SK-N-SH (cell line): ENCODE measurements around the gene SCFD1. TPM values are rescaled to one million over a fixed set of nuclear protein-coding genes. Genes with fewer than 3 reads are reported as not detected.

Source experiments
- CTCF ChIA-PET: fragments of 300-600, 350-600 bp; formaldehyde crosslinking; extraction: SDS; loops from one replicate; lab custom pipeline; 2021; lab: Yijun Ruan, JAX
- POLR2A ChIA-PET: fragments of 350-600 bp; sonication (Branson Sonifier 250); formaldehyde crosslinking; extraction: SDS; loops from one replicate; lab custom pipeline; 2020; ENCODE audit warnings: antibody characterized with exemption, inconsistent platforms; lab: Yijun Ruan, JAX
- DNase-seq: peaks from one replicate; pipeline ENCODE4 v3.0.0; 2012
- H2AFZ ChIP-seq: fragments of 200-600 bp; sonication (generic); 2 replicates; pipeline ENCODE4 v1.8.1; 2016; ENCODE audit warnings: antibody characterized with exemption, mild to moderate bottlenecking, low read depth
- H3F3A ChIP-seq: fragments of 200-600 bp; sonication (generic); replicated peaks from 2 replicates; pipeline ENCODE3; 2016; ENCODE audit warnings: antibody characterized with exemption, mild to moderate bottlenecking; ENCODE audit not compliant: insufficient read depth
- H3K27ac ChIP-seq, 2 experiments: fragments of 200-500 bp in 1 of 2; fragments of 200-600 bp in 1 of 2; sonication (Bioruptor generic) in 1 of 2; sonication (generic), shearing (Covaris generic) in 1 of 2; 2 replicates each; pipeline versions ENCODE4 v1.5.1 to v1.6.1; 2014 to 2016; ENCODE audit warnings: low read depth in 2 of 2, inconsistent platforms in 1 of 2, low read length in 1 of 2, mild to moderate bottlenecking in 1 of 2, mixed read lengths in 1 of 2
- H3K27me3 ChIP-seq: fragments of 200-600 bp; sonication (generic), shearing (Covaris generic); 2 replicates; pipeline ENCODE4 v1.6.1; 2016; ENCODE audit warnings: mixed run types; ENCODE audit not compliant: insufficient read depth
- H3K36me3 ChIP-seq, 2 experiments: fragments of 200-500 bp in 1 of 2; fragments of 200-600 bp in 1 of 2; sonication (Bioruptor generic) in 1 of 2; sonication (generic) in 1 of 2; replicated peaks in 1 of 2; 2 replicates each; pipeline versions ENCODE3 to v1.5.1; 2014 to 2016; ENCODE audit warnings: low read length in 1 of 2, mild to moderate bottlenecking in 1 of 2; ENCODE audit not compliant: insufficient read depth in 2 of 2, control insufficient read depth in 1 of 2
- H3K4me1 ChIP-seq, 2 experiments: fragments of 200-500 bp in 1 of 2; fragments of 200-600 bp in 1 of 2; sonication (Bioruptor generic) in 1 of 2; sonication (generic), shearing (Covaris generic) in 1 of 2; 2 replicates each; pipeline versions ENCODE4 v1.5.1 to v1.6.1; 2014 to 2016; ENCODE audit warnings: low read depth in 1 of 2, low read length in 1 of 2, mixed run types in 1 of 2; ENCODE audit not compliant: insufficient read depth in 2 of 2, control insufficient read depth in 1 of 2
- H3K4me2 ChIP-seq: fragments of 200-600 bp; sonication (generic), shearing (Covaris generic); 2 replicates; pipeline ENCODE4 v1.6.1; 2017; ENCODE audit warnings: mixed run types
- H3K4me3 ChIP-seq, 2 experiments: fragments of 200-500 bp in 1 of 2; fragments of 200-600 bp in 1 of 2; sonication (Bioruptor generic) in 1 of 2; sonication (generic), shearing (Covaris generic) in 1 of 2; 2 replicates each; pipeline versions ENCODE4 v1.5.1 to v1.8.1; 2014 to 2016; ENCODE audit warnings: low read depth in 2 of 2, inconsistent platforms in 1 of 2, low read length in 1 of 2, mild to moderate bottlenecking in 1 of 2, mixed read lengths in 1 of 2, moderate library complexity in 1 of 2
- H3K79me2 ChIP-seq: fragments of 200-600 bp; sonication (generic); 2 replicates; pipeline ENCODE4 v1.8.1; 2017; ENCODE audit warnings: mild to moderate bottlenecking; ENCODE audit not compliant: insufficient read depth
- H3K9ac ChIP-seq: fragments of 200-600 bp; sonication (generic); 2 replicates; pipeline ENCODE4 v1.6.1; 2017; ENCODE audit warnings: mixed run types
- H3K9me2 ChIP-seq: fragments of 200-600 bp; sonication (generic); 2 replicates; pipeline ENCODE4 v1.6.1; 2017; ENCODE audit warnings: mixed run types
- H3K9me3 ChIP-seq: fragments of 200-600 bp; sonication (generic); 2 replicates; pipeline ENCODE4 v1.6.1; 2017; ENCODE audit warnings: mixed run types, mild to moderate bottlenecking, moderate library complexity
- H4K20me1 ChIP-seq: fragments of 200-600 bp; sonication (generic); 2 replicates; pipeline ENCODE4 v1.6.1; 2017; ENCODE audit warnings: mild to moderate bottlenecking, mixed run types; ENCODE audit not compliant: insufficient read depth
- FOXM1 ChIP-seq: IDR thresholded peaks from 2 replicates; pipeline ENCODE4 v1.4.0; 2012; ENCODE audit warnings: low read depth, mild to moderate bottlenecking
- GABPA ChIP-seq: IDR thresholded peaks from 2 replicates; pipeline ENCODE4 v1.4.0; 2012; ENCODE audit warnings: low read depth, mild to moderate bottlenecking
- MEF2A ChIP-seq: IDR thresholded peaks from 2 replicates; pipeline ENCODE4 v1.4.0; 2012; ENCODE audit warnings: low read depth, borderline replicate concordance
- POLR2AphosphoS5 ChIP-seq: IDR thresholded peaks from 2 replicates; pipeline ENCODE4 v1.6.1; 2012; ENCODE audit warnings: low read depth, low read length
- RAD21 ChIP-seq: IDR thresholded peaks from 2 replicates; pipeline ENCODE4 v1.6.1; 2012; ENCODE audit warnings: mild to moderate bottlenecking, low read length
- RXRA ChIP-seq: IDR thresholded peaks from 2 replicates; pipeline ENCODE4 v1.4.0; 2012; ENCODE audit warnings: low read depth, mild to moderate bottlenecking, borderline replicate concordance
- SMC3 ChIP-seq: IDR thresholded peaks from 2 replicates; pipeline ENCODE4 v1.6.1; 2012; ENCODE audit warnings: low read depth, low read length, improper control_type of control experiment
- TCF12 ChIP-seq: IDR thresholded peaks from 2 replicates; pipeline ENCODE4 v1.4.0; 2012
- TEAD4 ChIP-seq: IDR thresholded peaks from 2 replicates; pipeline ENCODE4 v1.4.0; 2012; ENCODE audit warnings: mild to moderate bottlenecking, borderline replicate concordance; ENCODE audit not compliant: insufficient read depth
- WGBS: methylation state at CpG from one replicate; pipeline ENCODE4 v1.1.6; 2017; ENCODE audit warnings: low lambda C conversion rate; 5-methylcytosine and 5-hydroxymethylcytosine counted together
- polyA plus RNA-seq, 3 experiments: library from polyadenylated mRNA; depleted of rRNA; stranded (reverse); fragments of >200 nt; gene quantifications; 2 replicates each; pipeline ENCODE4 v1.2.3, GENCODE V29; 2012
- TF ChIP-seq, protein P1 (sequence below): fragments of 150-350 bp; IDR thresholded peaks from 2 replicates; pipeline ENCODE4 v1.6.1; 2017; ENCODE audit warnings: antibody characterized with exemption, low read length, low read depth, borderline replicate concordance
- TF ChIP-seq, protein P2 (sequence below): fragments of 200-600 bp; sonication (generic); IDR thresholded peaks from 2 replicates; pipeline ENCODE4 v1.6.1; 2017; ENCODE audit warnings: antibody characterized with exemption, mild to moderate bottlenecking, moderate library complexity
- TF ChIP-seq, protein P3 (sequence below): IDR thresholded peaks from 2 replicates; pipeline ENCODE4; 2012
- TF ChIP-seq, protein P4 (sequence below): IDR thresholded peaks from 2 replicates; pipeline ENCODE4 v1.4.0; 2012; ENCODE audit warnings: low read depth
- TF ChIP-seq, protein P5 (sequence below): IDR thresholded peaks from 2 replicates; pipeline ENCODE4 v1.4.0; 2012; ENCODE audit warnings: low read depth, borderline replicate concordance

SCFD1 gene
- polyA plus RNA-seq, 1 of the 3 experiments (the other 2 are of a cell fraction) = 31.4 TPM

DNA sequence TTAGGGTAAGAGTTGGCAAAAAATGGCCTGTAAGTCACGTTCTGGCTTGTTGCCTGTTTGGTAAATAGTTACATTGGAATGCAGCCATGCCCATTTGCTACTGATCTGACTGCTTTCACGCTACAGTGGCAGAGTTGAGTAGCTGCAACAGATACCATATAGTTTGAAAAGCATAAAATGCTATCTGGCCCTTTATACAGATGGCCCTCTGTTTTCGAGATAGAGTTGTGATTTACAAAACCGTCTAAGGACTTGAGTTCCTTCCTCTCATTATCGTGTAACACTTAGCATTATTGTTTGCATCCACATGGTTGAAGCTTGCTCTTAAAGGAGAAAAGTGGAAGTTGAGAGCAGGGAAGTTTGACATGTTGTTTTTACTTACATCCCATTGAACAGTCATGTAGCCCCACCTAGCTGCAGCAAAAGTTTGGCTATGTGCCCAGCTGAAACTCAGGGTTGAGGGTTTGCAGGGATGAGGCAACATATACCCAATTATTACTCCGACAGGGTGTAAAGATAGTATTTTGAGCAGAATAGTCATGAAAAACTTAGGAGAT lies 11.3 kb upstream of the SCFD1 start (continued):
- TF ChIP-seq, protein P1, sequence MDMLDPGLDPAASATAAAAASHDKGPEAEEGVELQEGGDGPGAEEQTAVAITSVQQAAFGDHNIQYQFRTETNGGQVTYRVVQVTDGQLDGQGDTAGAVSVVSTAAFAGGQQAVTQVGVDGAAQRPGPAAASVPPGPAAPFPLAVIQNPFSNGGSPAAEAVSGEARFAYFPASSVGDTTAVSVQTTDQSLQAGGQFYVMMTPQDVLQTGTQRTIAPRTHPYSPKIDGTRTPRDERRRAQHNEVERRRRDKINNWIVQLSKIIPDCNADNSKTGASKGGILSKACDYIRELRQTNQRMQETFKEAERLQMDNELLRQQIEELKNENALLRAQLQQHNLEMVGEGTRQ = no peak
- TF ChIP-seq RXRA (no peak), TCF12 (no peak), GABPA (no peak), MEF2A (no peak), FOXM1 (no peak), RAD21 (peak; percentile 57)
- TF ChIP-seq, protein P2, sequence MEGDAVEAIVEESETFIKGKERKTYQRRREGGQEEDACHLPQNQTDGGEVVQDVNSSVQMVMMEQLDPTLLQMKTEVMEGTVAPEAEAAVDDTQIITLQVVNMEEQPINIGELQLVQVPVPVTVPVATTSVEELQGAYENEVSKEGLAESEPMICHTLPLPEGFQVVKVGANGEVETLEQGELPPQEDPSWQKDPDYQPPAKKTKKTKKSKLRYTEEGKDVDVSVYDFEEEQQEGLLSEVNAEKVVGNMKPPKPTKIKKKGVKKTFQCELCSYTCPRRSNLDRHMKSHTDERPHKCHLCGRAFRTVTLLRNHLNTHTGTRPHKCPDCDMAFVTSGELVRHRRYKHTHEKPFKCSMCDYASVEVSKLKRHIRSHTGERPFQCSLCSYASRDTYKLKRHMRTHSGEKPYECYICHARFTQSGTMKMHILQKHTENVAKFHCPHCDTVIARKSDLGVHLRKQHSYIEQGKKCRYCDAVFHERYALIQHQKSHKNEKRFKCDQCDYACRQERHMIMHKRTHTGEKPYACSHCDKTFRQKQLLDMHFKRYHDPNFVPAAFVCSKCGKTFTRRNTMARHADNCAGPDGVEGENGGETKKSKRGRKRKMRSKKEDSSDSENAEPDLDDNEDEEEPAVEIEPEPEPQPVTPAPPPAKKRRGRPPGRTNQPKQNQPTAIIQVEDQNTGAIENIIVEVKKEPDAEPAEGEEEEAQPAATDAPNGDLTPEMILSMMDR = peak; percentile 51; the same call in 1 of the 2 replicates

DNA sequence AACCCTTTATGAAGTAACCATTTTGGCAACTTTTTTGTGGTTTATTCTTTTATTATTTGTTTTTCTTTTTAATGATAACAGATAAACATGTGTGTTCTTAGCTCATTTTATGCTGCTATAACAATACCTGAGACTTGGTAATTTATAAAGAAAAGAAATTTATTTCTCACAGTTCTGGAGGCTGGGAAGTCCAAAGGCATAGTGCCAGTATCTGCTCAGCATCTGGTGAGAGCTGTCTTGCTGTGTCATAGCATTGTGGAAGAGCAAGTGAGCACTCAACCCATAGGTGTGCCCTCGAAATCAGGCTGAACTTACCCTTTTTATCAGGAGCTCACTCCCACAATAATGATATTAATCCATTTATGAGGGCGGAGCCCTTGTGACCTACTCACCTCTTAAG lies 8.0 kb upstream of the SCFD1 start:
- H3F3A ChIP-seq = peaks cover 30% of the 10 kb centered on the region
- peaks cover 13% of the 10 kb centered on the region; the same call in 1 of the 2 replicates for H3K79me2 ChIP-seq
- H3K9me2 ChIP-seq = no peaks in the 10 kb centered on the region
- CTCF ChIA-PET = no interaction called here
- DNase-seq = no peak
- no peaks in the 10 kb centered on the region; the same call in 1 of the 2 replicates for H4K20me1 ChIP-seq
- H2AFZ ChIP-seq = no peak overlapping the region
- 94% methylated on average over 2 of the region's 2 CpGs for WGBS
- H3K4me2 ChIP-seq = no peak overlapping the region
- no peaks in the 10 kb centered on the region for H3K27me3 ChIP-seq
- POLR2A ChIA-PET = no interaction called here
- H3K27ac ChIP-seq = no peak overlapping the region
- no peaks in the 10 kb centered on the region for H3K9me3 ChIP-seq
- peaks cover 72% of the 10 kb centered on the region in 2 experiments for H3K36me3 ChIP-seq
- TF ChIP-seq RXRA = no peak
- TF ChIP-seq MEF2A = no peak
- TF ChIP-seq, protein P3, sequence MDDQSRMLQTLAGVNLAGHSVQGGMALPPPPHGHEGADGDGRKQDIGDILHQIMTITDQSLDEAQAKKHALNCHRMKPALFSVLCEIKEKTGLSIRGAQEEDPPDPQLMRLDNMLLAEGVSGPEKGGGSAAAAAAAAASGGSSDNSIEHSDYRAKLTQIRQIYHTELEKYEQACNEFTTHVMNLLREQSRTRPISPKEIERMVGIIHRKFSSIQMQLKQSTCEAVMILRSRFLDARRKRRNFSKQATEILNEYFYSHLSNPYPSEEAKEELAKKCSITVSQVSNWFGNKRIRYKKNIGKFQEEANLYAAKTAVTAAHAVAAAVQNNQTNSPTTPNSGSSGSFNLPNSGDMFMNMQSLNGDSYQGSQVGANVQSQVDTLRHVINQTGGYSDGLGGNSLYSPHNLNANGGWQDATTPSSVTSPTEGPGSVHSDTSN = no peak
- no peak for TF ChIP-seq POLR2AphosphoS5
- TF ChIP-seq SMC3 = no peak
- no peak for TF ChIP-seq TEAD4
- TF ChIP-seq, protein P4, sequence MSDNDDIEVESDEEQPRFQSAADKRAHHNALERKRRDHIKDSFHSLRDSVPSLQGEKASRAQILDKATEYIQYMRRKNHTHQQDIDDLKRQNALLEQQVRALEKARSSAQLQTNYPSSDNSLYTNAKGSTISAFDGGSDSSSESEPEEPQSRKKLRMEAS = no peak
- TF ChIP-seq, protein P5, sequence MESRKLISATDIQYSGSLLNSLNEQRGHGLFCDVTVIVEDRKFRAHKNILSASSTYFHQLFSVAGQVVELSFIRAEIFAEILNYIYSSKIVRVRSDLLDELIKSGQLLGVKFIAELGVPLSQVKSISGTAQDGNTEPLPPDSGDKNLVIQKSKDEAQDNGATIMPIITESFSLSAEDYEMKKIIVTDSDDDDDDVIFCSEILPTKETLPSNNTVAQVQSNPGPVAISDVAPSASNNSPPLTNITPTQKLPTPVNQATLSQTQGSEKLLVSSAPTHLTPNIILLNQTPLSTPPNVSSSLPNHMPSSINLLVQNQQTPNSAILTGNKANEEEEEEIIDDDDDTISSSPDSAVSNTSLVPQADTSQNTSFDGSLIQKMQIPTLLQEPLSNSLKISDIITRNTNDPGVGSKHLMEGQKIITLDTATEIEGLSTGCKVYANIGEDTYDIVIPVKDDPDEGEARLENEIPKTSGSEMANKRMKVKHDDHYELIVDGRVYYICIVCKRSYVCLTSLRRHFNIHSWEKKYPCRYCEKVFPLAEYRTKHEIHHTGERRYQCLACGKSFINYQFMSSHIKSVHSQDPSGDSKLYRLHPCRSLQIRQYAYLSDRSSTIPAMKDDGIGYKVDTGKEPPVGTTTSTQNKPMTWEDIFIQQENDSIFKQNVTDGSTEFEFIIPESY = no peak
- peaks cover 8 to 11% of the 10 kb centered on the region in 2 experiments; a peak in 3 of 4 replicates for H3K4me1 ChIP-seq
- no peak overlapping the region for H3K4me3 ChIP-seq
- no peak overlapping the region for H3K9ac ChIP-seq
